Activated B cell treated with CpG ODN at 0.5 μM for 24 hours (primary cell): ENCODE measurements around the gene MUSTN1. TPM values are rescaled to one million over a fixed set of nuclear protein-coding genes. Genes with fewer than 3 reads are reported as not detected.

Source experiments
- ATAC-seq: fragments of 200-7000 bp; cut with Tn5 transposase; one replicate; pipeline ENCODE4 v1.10.0; 2021; ENCODE audit warnings: low read depth, mild to moderate bottlenecking, moderate library complexity
- CTCF ChIA-PET: fragments of 350-600 bp; sonication (Branson Sonifier 250); formaldehyde crosslinking; loops from one replicate; lab custom pipeline; 2021; ENCODE audit warnings: antibody characterized with exemption; lab: Charles Lee
- POLR2A ChIA-PET: fragments of 350-600 bp; sonication (Branson Sonifier 250); formaldehyde crosslinking; loops from one replicate; lab custom pipeline; 2021; ENCODE audit warnings: antibody characterized with exemption; lab: Charles Lee
- DNase-seq: peaks from one replicate; pipeline ENCODE4 v3.0.0; 2022
- H3K27ac Mint-ChIP-seq: one replicate; pipeline ENCODE4 v1.8.0; 2020; ENCODE audit warnings: mixed read lengths
- H3K27me3 Mint-ChIP-seq: one replicate; pipeline ENCODE4 v1.8.0; 2021; ENCODE audit warnings: mixed read lengths
- H3K36me3 Mint-ChIP-seq: one replicate; pipeline ENCODE4 v1.8.0; 2021; ENCODE audit warnings: low read depth, mixed read lengths
- H3K4me1 Mint-ChIP-seq: one replicate; pipeline ENCODE4 v1.8.0; 2021; ENCODE audit warnings: mixed read lengths
- H3K4me3 Mint-ChIP-seq: one replicate; pipeline ENCODE4 v1.8.0; 2020; ENCODE audit warnings: mild to moderate bottlenecking, mixed read lengths
- H3K9me3 Mint-ChIP-seq: one replicate; pipeline ENCODE4 v1.8.0; 2020; ENCODE audit warnings: mixed read lengths
- CTCF ChIP-seq: fragments of 200-600 bp; IDR thresholded peaks from one replicate; pipeline ENCODE4 v1.8.0; 2022; ENCODE audit warnings: antibody characterized with exemption, mild to moderate bottlenecking
- intact Hi-C: fragments of 100-400 bp; cut with micrococcal nuclease; formaldehyde crosslinking; loops from one replicate; pipeline ENCODE4 v1.15.1; 2024
- total RNA-seq: library from RNA; stranded (reverse); gene quantifications from 2 replicates; pipeline ENCODE4 v1.2.3, GENCODE V29; 2022

The MUSTN1 gene
- total RNA-seq, 1 donor from 2014 or later = 1.6 TPM

GRCh38 chr3:52845157-52845556, 10.3 kb upstream of the MUSTN1 start:
- Mint-ChIP-seq H3K36me3 (peaks cover 68% of the 10 kb centered on the region), H3K9me3 (no peaks in the 10 kb centered on the region), H3K4me3 (no peak overlapping the region), H3K27me3 (no peaks in the 10 kb centered on the region), H3K27ac (no peak overlapping the region), H3K4me1 (no peaks in the 10 kb centered on the region)
- no peak for TF ChIP-seq CTCF
- ChIA-PET CTCF (interaction anchor here (0.7 to 1.2 kb wide), 7 partner anchors 9 to 229 kb away, joined by 3 to 5 read pairs (median 3); no protein-coding TSS in a partner anchor), POLR2A (interaction anchor here (0.6 kb wide), 1 partner anchor 22 kb away, joined by 3 read pairs; no protein-coding TSS in a partner anchor)
- no peak for DNase-seq
- no peak for ATAC-seq
- intact Hi-C loops = loop anchor here (1.0 to 5.0 kb wide), 2 partner anchors 142 to 227 kb away; no protein-coding TSS in a partner anchor

DNA sequence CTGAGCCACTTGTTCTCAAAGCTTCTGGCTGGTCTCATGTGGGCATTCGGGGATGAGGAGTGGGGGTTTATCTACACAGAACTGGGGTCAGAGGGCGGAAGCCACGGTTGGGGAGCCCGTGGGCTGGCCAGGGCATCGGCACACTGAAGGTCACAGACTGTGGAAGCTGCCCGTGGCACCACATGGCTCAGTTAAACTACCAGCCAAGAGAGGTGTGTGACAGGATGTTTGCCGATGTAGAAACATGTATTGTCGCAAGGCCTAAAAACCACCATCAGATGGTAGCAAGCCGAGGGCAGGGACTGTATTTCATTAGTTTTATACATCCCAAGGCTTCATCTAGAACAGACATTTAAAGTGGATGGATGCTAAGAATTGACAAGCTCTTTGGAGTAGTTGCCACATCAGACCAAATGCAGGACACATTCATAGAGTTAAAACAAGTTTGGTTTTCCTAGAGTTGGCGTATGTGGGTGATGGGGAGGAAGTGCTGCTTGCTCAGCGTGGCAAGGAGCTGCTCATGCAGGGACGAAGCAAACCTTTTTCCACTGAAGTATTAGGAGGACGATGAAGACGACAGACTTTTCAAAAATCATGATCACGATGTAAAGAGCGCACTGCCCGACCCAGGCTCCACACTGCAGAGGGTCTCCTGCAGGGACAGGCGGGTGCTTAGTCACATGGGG, 9.6 kb upstream of the MUSTN1 start:
- Mint-ChIP-seq H3K9me3 (no peaks in the 10 kb centered on the region), H3K27ac (no peak overlapping the region), H3K36me3 (peaks cover 66% of the 10 kb centered on the region), H3K27me3 (no peaks in the 10 kb centered on the region), H3K4me3 (no peak overlapping the region), H3K4me1 (no peaks in the 10 kb centered on the region)
- POLR2A ChIA-PET = no interaction called here
- TF ChIP-seq CTCF = no peak
- ATAC-seq (no peak), DNase-seq (no peak)
- intact Hi-C loops = no loop called here
- CTCF ChIA-PET = interaction anchor here (1.0 to 1.2 kb wide), 2 partner anchors 227 to 228 kb away, joined by 3 to 5 read pairs; no protein-coding TSS in a partner anchor

DNA sequence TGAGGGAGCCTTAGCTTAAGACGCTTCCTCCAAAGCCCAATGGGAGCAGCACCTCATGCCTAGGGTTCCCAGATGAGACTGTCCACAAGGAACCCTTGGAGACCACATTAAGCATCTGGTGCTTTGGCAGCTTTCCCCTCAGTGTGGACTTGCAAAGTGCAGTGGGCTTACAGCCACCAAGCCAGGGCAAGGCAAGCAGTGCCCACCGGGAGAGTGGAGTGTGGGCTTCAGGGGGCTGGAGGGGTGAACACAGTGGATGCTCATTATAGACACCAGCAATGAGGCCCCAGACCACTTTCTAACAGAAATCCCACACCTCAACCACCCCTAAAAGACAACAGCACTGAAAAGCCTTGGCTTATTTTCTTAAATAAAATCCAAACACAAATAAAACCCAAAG, 9.1 kb upstream of the MUSTN1 start:
- ChIA-PET CTCF (interaction anchor here (1.0 kb wide), 1 partner anchor 229 kb away, joined by 3 read pairs; no protein-coding TSS in a partner anchor), POLR2A (no interaction called here)
- intact Hi-C loops = no loop called here
- DNase-seq = no peak
- no peak for ATAC-seq
- no peaks in the 10 kb centered on the region for H3K9me3 Mint-ChIP-seq
- peaks cover 60% of the 10 kb centered on the region for H3K36me3 Mint-ChIP-seq
- TF ChIP-seq CTCF = no peak
- H3K4me1 Mint-ChIP-seq = no peaks in the 10 kb centered on the region
- H3K27ac Mint-ChIP-seq = no peak overlapping the region
- no peak overlapping the region for H3K4me3 Mint-ChIP-seq
- H3K27me3 Mint-ChIP-seq = no peaks in the 10 kb centered on the region

- Mint-ChIP-seq H3K36me3 (peaks cover 57% of the 10 kb centered on the region), H3K4me1 (no peaks in the 10 kb centered on the region)
Observed at GRCh38 chr3:52843108-52843865, 8.5 kb upstream of the MUSTN1 start.

More at GRCh38 chr3:52843108-52843865, 8.5 kb upstream of the MUSTN1 start:
- no peak overlapping the region for H3K27ac Mint-ChIP-seq
- ChIA-PET POLR2A (no interaction called here), CTCF (interaction anchor here (1.0 kb wide), 1 partner anchor 230 kb away, joined by 3 read pairs; no protein-coding TSS in a partner anchor)
- no peaks in the 10 kb centered on the region for H3K9me3 Mint-ChIP-seq
- intact Hi-C loops = no loop called here
- H3K4me3 Mint-ChIP-seq = no peak overlapping the region
- no peak for TF ChIP-seq CTCF
- H3K27me3 Mint-ChIP-seq = no peaks in the 10 kb centered on the region
- DNase-seq = no peak
- no peak for ATAC-seq
